K562 (cell line): ENCODE results near the gene OR51E2. TPM values are rescaled to one million over a fixed set of nuclear protein-coding genes. Genes with fewer than 3 reads are reported as not detected.

ENCODE experiments used
- ATAC-seq: fragments of 200-7000 bp; cut with Tn5 transposase; 3 replicates; pipeline ENCODE4 v1.9.1; 2020; ENCODE audit warnings: moderate library complexity
- BruUV-seq: library from RNA; stranded (reverse); fragments of 400-500 nt; replicated peaks from 2 replicates; lab custom pipeline; 2021; lab: Mats Ljungman, UMichigan
- CTCF ChIA-PET: fragments of 300-600 bp; formaldehyde crosslinking; extraction: SDS; loops from one replicate; lab custom pipeline; 2021; ENCODE audit warnings: low intra/inter-chr PET ratio; lab: Yijun Ruan, JAX
- POLR2A ChIA-PET: fragments of 300-600, 350-650 bp; sonication (Branson Sonifier 250); formaldehyde crosslinking; extraction: SDS; loops from one replicate; lab custom pipeline; 2021; ENCODE audit warnings: antibody characterized with exemption, inconsistent platforms; lab: Yijun Ruan, JAX
- DNase-seq, 4 experiments: peaks; one replicate each; pipeline versions ENCODE4 v3.0.0 to v3.0.0-alpha.2; 2011 to 2018; ENCODE audit warnings: low spot score in 3 of 4, mixed read lengths in 3 of 4; ENCODE audit errors: extremely low read depth in 1 of 4
- FAIRE-seq: peaks from 2 replicates; lab custom pipeline; 2011; peaks lifted over from hg19 to GRCh38; lab: Jason Lieb, UNC
- H2AFZ ChIP-seq: 2 replicates; pipeline ENCODE4 v1.6.0; 2011; ENCODE audit warnings: low read depth, low read length, control low read depth, inconsistent platforms
- H3K27ac ChIP-seq: fragments of 200-600 bp; 3 replicates; pipeline ENCODE4 v1.8.0; 2011; ENCODE audit warnings: low read depth, mild to moderate bottlenecking, control low read depth, inconsistent platforms, low read length, moderate library complexity, mixed read lengths; ENCODE audit errors: extremely low read depth
- H3K27me3 ChIP-seq, 2 experiments: fragments of 300-600 bp in 1 of 2; 2 replicates in 1 of 2; 3 replicates in 1 of 2; pipeline versions ENCODE4 v1.6.0 to v1.8.0; 2011; ENCODE audit warnings: inconsistent platforms in 2 of 2, low read length in 2 of 2, mild to moderate bottlenecking in 1 of 2, mixed read lengths in 1 of 2, moderate library complexity in 1 of 2; ENCODE audit not compliant: control insufficient read depth in 2 of 2, insufficient read depth in 2 of 2
- H3K36me3 ChIP-seq: fragments of 300-600 bp; 3 replicates; pipeline ENCODE4 v1.8.0; 2011; ENCODE audit warnings: mild to moderate bottlenecking, low read length, inconsistent platforms; ENCODE audit not compliant: control insufficient read depth, insufficient read depth
- H3K4me1 ChIP-seq, 2 experiments: fragments of 200-600 bp in 1 of 2; replicated peaks in 1 of 2; 2 replicates in 1 of 2; 3 replicates in 1 of 2; pipeline versions ENCODE4 v1.5.1 to v1.8.0; 2011; ENCODE audit warnings: inconsistent platforms in 2 of 2, low read length in 2 of 2, mild to moderate bottlenecking in 1 of 2, mixed read lengths in 1 of 2, moderate library complexity in 1 of 2; ENCODE audit not compliant: control insufficient read depth in 2 of 2, insufficient read depth in 2 of 2
- H3K4me2 ChIP-seq: 2 replicates; pipeline ENCODE4 v1.6.1; 2011; ENCODE audit warnings: low read length, control low read depth, inconsistent platforms, mixed read lengths; ENCODE audit not compliant: insufficient read depth
- H3K4me3 ChIP-seq: fragments of 200-600 bp; sonication (generic), shearing (Covaris generic); 2 replicates; pipeline ENCODE4 v1.5.1; 2016; ENCODE audit warnings: control low read depth, inconsistent platforms
- H3K79me2 ChIP-seq: fragments of 200-600 bp; 3 replicates; pipeline ENCODE4 v1.8.0; 2011; ENCODE audit warnings: low read length, inconsistent platforms; ENCODE audit not compliant: control insufficient read depth, insufficient read depth
- H3K9ac ChIP-seq, 2 experiments: 2 replicates each; pipeline versions ENCODE4 v1.6.0 to v1.6.1; 2011; ENCODE audit warnings: low read depth in 2 of 2, low read length in 2 of 2, control low read depth in 1 of 2, inconsistent platforms in 1 of 2, mild to moderate bottlenecking in 1 of 2, mixed read lengths in 1 of 2; ENCODE audit not compliant: insufficient read depth in 1 of 2
- H3K9me1 ChIP-seq: one replicate; pipeline ENCODE4 v1.6.0; 2011; ENCODE audit warnings: inconsistent platforms, mild to moderate bottlenecking, low read length, moderate library complexity; ENCODE audit not compliant: control insufficient read depth, insufficient read depth
- H3K9me3 ChIP-seq: replicated peaks from 2 replicates; pipeline ENCODE4 v1.5.1; 2011; ENCODE audit warnings: low read depth, low read length, inconsistent platforms; ENCODE audit not compliant: control insufficient read depth, insufficient read depth
- H4K20me1 ChIP-seq: replicated peaks from 2 replicates; pipeline ENCODE4 v1.6.1; 2011; ENCODE audit warnings: low read length, inconsistent platforms, mixed read lengths; ENCODE audit not compliant: control insufficient read depth, insufficient read depth
- ARID2 ChIP-seq: fragments of 450-650 bp; IDR thresholded peaks from 2 replicates; pipeline ENCODE4 v1.6.1; 2017; ENCODE audit warnings: antibody characterized with exemption, mild to moderate bottlenecking
- BDP1 ChIP-seq: IDR thresholded peaks from 3 replicates; pipeline ENCODE4 v1.6.1; 2011; ENCODE audit not compliant: insufficient read length, insufficient read depth
- BRF1 ChIP-seq: IDR thresholded peaks from 3 replicates; pipeline ENCODE4 v1.6.1; 2011; ENCODE audit warnings: borderline replicate concordance, mild to moderate bottlenecking; ENCODE audit not compliant: insufficient read length; ENCODE audit errors: extremely low read depth
- ETS2 ChIP-seq: IDR thresholded peaks from 2 replicates; pipeline ENCODE4 v1.6.1; 2016; ENCODE audit warnings: borderline replicate concordance, missing genetic modification characterization, mild to moderate bottlenecking, moderate library complexity, missing compliant biosample characterization; ENCODE audit not compliant: poor library complexity, severe bottlenecking
- FOSL1 ChIP-seq: fragments of 200-800 bp; sonication (Bioruptor generic); conservative IDR thresholded peaks from 2 replicates; pipeline ENCODE4 v1.6.1; 2016; ENCODE audit warnings: missing genetic modification characterization, missing compliant biosample characterization
- FOXJ3 ChIP-seq: sonication (generic); formaldehyde crosslinking; IDR thresholded peaks from 2 replicates; pipeline ENCODE4 v1.4.0; 2020; ENCODE audit warnings: mild to moderate bottlenecking, missing genetic modification reagents
- GABPB2 ChIP-seq: fragments of 250-450 bp; sonication (Bioruptor Pico); conservative IDR thresholded peaks from 2 replicates; pipeline ENCODE4 v1.5.1; 2021; ENCODE audit warnings: mild to moderate bottlenecking
- HBP1 ChIP-seq: fragments of 450-650 bp; formaldehyde crosslinking; IDR thresholded peaks from 2 replicates; pipeline ENCODE4 v1.4.0; 2022; ENCODE audit warnings: missing genetic modification characterization
- TSC22D4 ChIP-seq: fragments of 450-650 bp; IDR thresholded peaks from 2 replicates; pipeline ENCODE4 v1.6.1; 2016; ENCODE audit warnings: missing genetic modification characterization, missing biosample characterization, control low read depth
- ZNF121 ChIP-seq: sonication (generic); formaldehyde crosslinking; conservative IDR thresholded peaks from 2 replicates; pipeline ENCODE4 v1.8.0; 2022; ENCODE audit warnings: missing genetic modification reagents
- ZNF24 ChIP-seq: fragments of 450-650 bp; IDR thresholded peaks from 2 replicates; pipeline ENCODE4 v1.6.1; 2016
- WGBS: fragments of 100-300 bp; shearing (Covaris generic); methylation state at CpG from one replicate; pipeline ENCODE4 v1.1.6; 2016; ENCODE audit warnings: low coverage, mixed read lengths; ENCODE audit not compliant: insufficient coverage; ENCODE audit errors: missing lambda C conversion rate; 5-methylcytosine and 5-hydroxymethylcytosine counted together
- in situ Hi-C: fragments of 300-500 bp; cut with MboI; formaldehyde crosslinking; loops from 4 replicates; pipeline ENCODE4 v1.15.0; 2018; ENCODE audit warnings: inconsistent platforms, mixed read lengths
- intact Hi-C: fragments of 100-400 bp; cut with micrococcal nuclease; formaldehyde crosslinking; loops from 2 replicates; pipeline ENCODE4 v1.14.2; 2022
- polyA plus RNA-seq, 8 experiments: library from polyadenylated mRNA; depleted of rRNA in 4 of 8; stranded (reverse) in 5 of 8; unstranded in 3 of 8; fragments of >200 nt; fragmentation: Nextera tagmentation in 2 of 8; fragmentation: Illumina TruSeq in 1 of 8; extraction: Ambion mirVana in 2 of 8; extraction: Trizol in 1 of 8; gene quantifications; 2 replicates each; pipeline versions ENCODE4 v1.2.1 to v1.2.3, GENCODE V29; 2011 to 2014; ENCODE audit warnings: inconsistent platforms in 1 of 8, missing spikeins in 1 of 8
- total RNA-seq, 7 experiments: library from RNA; depleted of rRNA in 6 of 7; stranded (reverse); fragments of >200 nt in 6 of 7; fragmentation: Illumina TruSeq in 2 of 7; extraction: Trizol in 2 of 7; gene quantifications; 2 replicates each; pipeline versions ENCODE4 v1.2.1 to v1.2.3, GENCODE V29; 2011 to 2021; ENCODE audit warnings: low replicate concordance in 1 of 7

OR51E2 gene
- total and polyA plus RNA-seq, 9 of the 15 experiments (the other 6 are each of a cell fraction or from before 2014, with no cell fraction given) = not detected

- TF ChIP-seq ARID2 = no peak
- no peak for TF ChIP-seq BDP1
- TF ChIP-seq ETS2 (tag) = no peak
- TF ChIP-seq BRF1 = no peak
- TF ChIP-seq ZNF24 = no peak
- TF ChIP-seq FOSL1 = no peak
- TF ChIP-seq TSC22D4 (tag) = no peak
- TF ChIP-seq ZNF121 = no peak
- TF ChIP-seq GABPB2 (CRISPR knock-in tag) = no peak
- TF ChIP-seq HBP1 = no peak
- TF ChIP-seq FOXJ3 (CRISPR knock-in tag) = no peak
- FAIRE-seq (no peak), DNase-seq (no peak), ATAC-seq (no peak)
- Histone ChIP-seq H3K9me1 (no peaks in the 10 kb centered on the region), H2AFZ (no peak overlapping the region), H3K27ac (no peak overlapping the region), H3K9me3 (no peaks in the 10 kb centered on the region), H3K9ac (no peak overlapping the region), H3K79me2 (no peaks in the 10 kb centered on the region), H3K4me2 (no peak overlapping the region), H3K4me3 (no peak overlapping the region), H3K36me3 (no peaks in the 10 kb centered on the region), H3K4me1 (no peaks in the 10 kb centered on the region), H3K27me3 (peaks cover 0 to 8% of the 10 kb centered on the region in 2 experiments; a peak in 3 of 5 replicates), H4K20me1 (no peaks in the 10 kb centered on the region)
- no TSS peak for BruUV-seq
- WGBS = 0% methylated on average over 1 of the region's 1 CpG
- ChIA-PET POLR2A (interaction anchor here (0.7 to 1.0 kb wide), 2 partner anchors 9 to 31 kb away, joined by 3 read pairs; partner anchors contain the start of gene MMP26), CTCF (no interaction called here)
- in situ Hi-C loops = no loop called here
- intact Hi-C loops = no loop called here
Measured at GRCh38 chr11:4713241-4713640, 15.6 kb upstream of the OR51E2 start.
